Stomach (tissue), 9 donors: ENCODE results near the gene PDE4D. TPM values are rescaled to one million over a fixed set of nuclear protein-coding genes. Genes with fewer than 3 reads are reported as not detected.

Source experiments
- DNase-seq, 2 donors: peaks; one replicate each; pipeline versions ENCODE4 v3.0.0 to v3.0.0-alpha.2; 2013 to 2019
- H3K27ac ChIP-seq, 5 donors: fragments of 200-600 bp in 4 of 5; sonication (generic) in 4 of 5; one replicate each; pipeline ENCODE4 v1.5.1; 2013 to 2019; ENCODE audit warnings: mild to moderate bottlenecking in 1 of 5, moderate library complexity in 1 of 5
- H3K27me3 ChIP-seq, 3 donors: fragments of 200-600 bp; sonication (generic); one replicate each; pipeline ENCODE4 v1.5.1; 2017 to 2019; ENCODE audit warnings: mixed run types in 1 of 3
- H3K36me3 ChIP-seq, 4 donors: fragments of 200-600 bp; sonication (generic); 1 replicate in 3 of 4; 2 replicates in 1 of 4; pipeline ENCODE4 v1.5.1; 2016 to 2019
- H3K4me1 ChIP-seq, 4 donors: fragments of 200-600 bp; sonication (generic); one replicate each; pipeline ENCODE4 v1.5.1; 2016 to 2019
- H3K4me3 ChIP-seq, 4 donors: fragments of 200-600 bp; sonication (generic) in 3 of 4; one replicate each; pipeline ENCODE4 v1.5.1; 2016 to 2019; ENCODE audit warnings: mild to moderate bottlenecking in 1 of 4
- H3K9me3 ChIP-seq, 4 donors: fragments of 200-600 bp; sonication (generic); one replicate each; pipeline ENCODE4 v1.5.1; 2016 to 2019
- CTCF ChIP-seq, 7 experiments: fragments of 450-650 bp in 4 of 7; fragments of 200-600 bp in 3 of 7; sonication (generic) in 3 of 7; IDR thresholded peaks; one replicate each; pipeline ENCODE4 v1.5.1; 2016 to 2019; ENCODE audit warnings: antibody characterized with exemption in 7 of 7, control low read depth in 2 of 7, mild to moderate bottlenecking in 1 of 7
- EP300 ChIP-seq: sonication (generic); formaldehyde crosslinking; IDR thresholded peaks from one replicate; pipeline ENCODE4 v1.6.1; 2017; ENCODE audit warnings: antibody characterized with exemption
- POLR2A ChIP-seq, 4 donors: fragments of 450-650 bp; IDR thresholded peaks; one replicate each; pipeline ENCODE4 v1.6.1; 2016; ENCODE audit warnings: antibody characterized with exemption in 4 of 4, control low read depth in 2 of 4, mild to moderate bottlenecking in 1 of 4, moderate library complexity in 1 of 4
- POLR2AphosphoS5 ChIP-seq, 3 donors: sonication (generic); formaldehyde crosslinking; IDR thresholded peaks; one replicate each; pipeline ENCODE4 v1.6.1; 2016; ENCODE audit warnings: antibody characterized with exemption in 3 of 3
- WGBS, 5 donors: extraction: QIAGEN DNeasy Blood & Tissue Kit in 3 of 5; methylation state at CpG; one replicate each; pipeline versions ENCODE4 v1.1.5 to v1.1.7; 2013 to 2018; 5-methylcytosine and 5-hydroxymethylcytosine counted together
- intact Hi-C: fragments of 100-400 bp; cut with DNase I; formaldehyde crosslinking; loops from one replicate; pipeline ENCODE4 v1.15.1; 2023; ENCODE audit warnings: low total_unique reads
- polyA plus RNA-seq, 3 donors: library from polyadenylated mRNA; stranded (reverse); fragments of 200-250 nt; gene quantifications; one replicate each; pipeline ENCODE4 v1.2.3, GENCODE V29; 2013
- total RNA-seq, 5 donors: library from RNA; depleted of rRNA; stranded (reverse); fragments of >200 nt; gene quantifications; one replicate each; pipeline versions ENCODE4 v1.1.0 to v1.2.3, GENCODE V29; 2014 to 2016
- donor health status: healthy with polysubstance abuse.
- donor health status: Bipolar disorder and iron deficiency.
- donor health status: healthy.

Gene PDE4D
- total and polyA plus RNA-seq, 8 donors = 3.1 to 147 (median 97.3) TPM

GRCh38 chr5:59008816-59009473, 884.6 kb downstream of the PDE4D start:
- no peak overlapping the region for H3K27ac ChIP-seq
- peaks cover 0 to 12% (median 0%) of the 10 kb centered on the region in 4 donors for H3K36me3 ChIP-seq
- H3K27me3 ChIP-seq = no peaks in the 10 kb centered on the region
- intact Hi-C loops = loop anchor here (5.0 kb wide), 1 partner anchor 117 kb away; no protein-coding TSS in a partner anchor
- peaks cover 0 to 20% (median 5%) of the 10 kb centered on the region in 4 donors for H3K9me3 ChIP-seq
- no peak for TF ChIP-seq POLR2A (IDR thresholded peaks at IDR 0.05)
- TF ChIP-seq CTCF (IDR thresholded peaks at IDR 0.05) = no peak
- no peak for TF ChIP-seq EP300
- no peak for TF ChIP-seq POLR2AphosphoS5 (IDR thresholded peaks at IDR 0.05)
- no peak for DNase-seq
- H3K4me3 ChIP-seq = no peak overlapping the region
- peaks cover 0 to 32% (median 17%) of the 10 kb centered on the region in 4 donors for H3K4me1 ChIP-seq

- WGBS, 5 donors = 6 to 21% (median 14%) methylated on average over 2 of the region's 2 CpGs
- DNase-seq = peak in 1 of 2 donors; percentile 33
- Histone ChIP-seq H3K27ac (no peak overlapping the region), H3K4me3 (no peak overlapping the region), H3K36me3 (peaks cover 0 to 12% (median 0%) of the 10 kb centered on the region in 4 donors), H3K9me3 (peaks cover 0 to 16% (median 5%) of the 10 kb centered on the region in 4 donors), H3K27me3 (no peaks in the 10 kb centered on the region), H3K4me1 (peaks cover 0 to 46% (median 24%) of the 10 kb centered on the region in 4 donors)
- TF ChIP-seq CTCF (IDR thresholded peaks at IDR 0.05) = peak in 3 of 7 experiments; percentile 10 to 37 (median 20)
- no peak for TF ChIP-seq EP300
- intact Hi-C loops = loop anchor here (5.0 kb wide), 1 partner anchor 115 kb away; no protein-coding TSS in a partner anchor
Observed at GRCh38 chr5:59007460-59008063, 886.0 kb downstream of the PDE4D start.

- Histone ChIP-seq H3K36me3 (peaks cover 0 to 6% (median 0%) of the 10 kb centered on the region in 4 donors), H3K27me3 (no peaks in the 10 kb centered on the region), H3K4me1 (peaks cover 0 to 60% (median 35%) of the 10 kb centered on the region in 4 donors), H3K9me3 (peaks cover 0 to 3% (median 0%) of the 10 kb centered on the region in 4 donors), H3K4me3 (no peak overlapping the region), H3K27ac (no peak overlapping the region)
- no peak for DNase-seq
- WGBS, 5 donors = 82 to 91% (median 89%) methylated on average over 7 of the region's 7 CpGs
- intact Hi-C loops = loop anchor here (5.0 kb wide), 1 partner anchor 114 kb away; no protein-coding TSS in a partner anchor
- TF ChIP-seq POLR2A (IDR thresholded peaks at IDR 0.05) (no peak), POLR2AphosphoS5 (IDR thresholded peaks at IDR 0.05) (no peak), CTCF (IDR thresholded peaks at IDR 0.05) (no peak), EP300 (no peak)
Observed at GRCh38 chr5:59005934-59006701, 887.4 kb downstream of the PDE4D start.

- TF ChIP-seq POLR2A (IDR thresholded peaks at IDR 0.05) = no peak
- no peak for TF ChIP-seq EP300
- no peak for TF ChIP-seq CTCF (IDR thresholded peaks at IDR 0.05)
- TF ChIP-seq POLR2AphosphoS5 (IDR thresholded peaks at IDR 0.05) = no peak
- Histone ChIP-seq H3K27ac (no peak overlapping the region), H3K9me3 (no peaks in the 10 kb centered on the region), H3K27me3 (no peaks in the 10 kb centered on the region), H3K36me3 (no peaks in the 10 kb centered on the region), H3K4me1 (peaks cover 0 to 76% (median 37%) of the 10 kb centered on the region in 4 donors), H3K4me3 (no peak overlapping the region)
- 51 to 75% (median 66%) methylated on average over 5 of the region's 5 CpGs for WGBS, 5 donors
- no peak for DNase-seq
- intact Hi-C loops = no loop called here
Observed at GRCh38 chr5:59003641-59004040, 889.9 kb downstream of the PDE4D start.
